ENCODE measurements around the gene SCAF11. TPM values are rescaled to one million over a fixed set of nuclear protein-coding genes. Genes with fewer than 3 reads are reported as not detected.
"Not testable (repeated sequence)": the region's sequence is repeated elsewhere in the genome, so short reads cannot be mapped to it uniquely, and the experiment has no call there.

SCAF11 gene
- 100 to 1,000 TPM; 134 to 140 TPM for total RNA-seq

GRCh38 chr12:45990468-45991283, at the start of gene SCAF11:
Gene SCAF11 (minus strand): TSS chr12:45990574. CDS start chr12:45964167, 26,407 bp downstream.
- Mint-ChIP-seq H3K27ac (peak within 1 kb of the TSS; percentile 98), H3K4me1 (peaks cover 38% of the 10 kb centered on the region), H3K9me3 (peaks cover 2% of the 10 kb centered on the region), H3K4me3 (peak within 1 kb of the TSS; percentile 91), H3K36me3 (ENCODE audit: low read depth) (peaks cover 27% of the 10 kb centered on the region), H3K27me3 (no peaks in the 10 kb centered on the region)
- ChIA-PET CTCF (interaction anchor here (0.6 to 1.9 kb wide), 17 partner anchors 8 to 1211 kb away, joined by 3 to 13 read pairs (median 3); partner anchors contain the start of gene ARID2), POLR2A (interaction anchor here (0.6 kb wide), 1 partner anchor 66 kb away, joined by 3 read pairs; no protein-coding TSS in a partner anchor)
- peak; percentile 100 for DNase-seq

GRCh38 chr12:46037066-46037465, 46.7 kb upstream of the SCAF11 start:
- H3K9me3 Mint-ChIP-seq; H3K27me3 Mint-ChIP-seq; POLR2A ChIA-PET; CTCF ChIA-PET; H3K36me3 Mint-ChIP-seq (ENCODE audit: low read depth); H3K4me3 Mint-ChIP-seq; H3K4me1 Mint-ChIP-seq; DNase-seq; H3K27ac Mint-ChIP-seq: not testable (repeated sequence)

- ChIA-PET CTCF (no interaction called here), POLR2A (no interaction called here)
- no peak for DNase-seq
- Mint-ChIP-seq H3K9me3 (peaks cover 17% of the 10 kb centered on the region), H3K36me3 (ENCODE audit: low read depth) (no peaks in the 10 kb centered on the region), H3K4me1 (no peaks in the 10 kb centered on the region), H3K4me3 (no peak overlapping the region), H3K27me3 (peaks cover 14% of the 10 kb centered on the region), H3K27ac (no peak overlapping the region)
Measured at GRCh38 chr12:46027172-46027571, 36.8 kb upstream of the SCAF11 start.

- Mint-ChIP-seq H3K27ac (no peak overlapping the region), H3K27me3 (peaks cover 31% of the 10 kb centered on the region), H3K4me1 (no peaks in the 10 kb centered on the region), H3K4me3 (no peak overlapping the region), H3K9me3 (peaks cover 20% of the 10 kb centered on the region), H3K36me3 (ENCODE audit: low read depth) (no peaks in the 10 kb centered on the region)
- ChIA-PET POLR2A (no interaction called here), CTCF (no interaction called here)
- no peak for DNase-seq
Measured at GRCh38 chr12:46024099-46024498, 33.7 kb upstream of the SCAF11 start.

- no peak overlapping the region for H3K27ac Mint-ChIP-seq
- H3K36me3 Mint-ChIP-seq (ENCODE audit: low read depth), result no peaks in the 10 kb centered on the region
- DNase-seq, result no peak
- CTCF ChIA-PET, result no interaction called here
- peaks cover 7% of the 10 kb centered on the region for H3K9me3 Mint-ChIP-seq
- no peak overlapping the region for H3K4me3 Mint-ChIP-seq
- no peaks in the 10 kb centered on the region for H3K4me1 Mint-ChIP-seq
- POLR2A ChIA-PET, result no interaction called here
- H3K27me3 Mint-ChIP-seq, result peaks cover 19% of the 10 kb centered on the region
Measured at GRCh38 chr12:46020768-46021167, 30.4 kb upstream of the SCAF11 start.

GRCh38 chr12:46018712-46019111, 28.3 kb upstream of the SCAF11 start:
- H3K4me1 Mint-ChIP-seq; DNase-seq; H3K4me3 Mint-ChIP-seq; CTCF ChIA-PET; H3K36me3 Mint-ChIP-seq (ENCODE audit: low read depth); H3K27ac Mint-ChIP-seq; H3K9me3 Mint-ChIP-seq: not testable (repeated sequence)
- peaks cover 19% of the 10 kb centered on the region for H3K27me3 Mint-ChIP-seq
- POLR2A ChIA-PET, result interaction anchor here (0.7 kb wide), 1 partner anchor 198 kb away, joined by 3 read pairs; no protein-coding TSS in a partner anchor

- CTCF ChIA-PET; H3K36me3 Mint-ChIP-seq (ENCODE audit: low read depth); H3K4me1 Mint-ChIP-seq; H3K4me3 Mint-ChIP-seq; DNase-seq; H3K27ac Mint-ChIP-seq; H3K9me3 Mint-ChIP-seq: not testable (repeated sequence)
- POLR2A ChIA-PET, result interaction anchor here (0.7 kb wide), 1 partner anchor 197 kb away, joined by 3 read pairs; no protein-coding TSS in a partner anchor
- H3K27me3 Mint-ChIP-seq, result peaks cover 19% of the 10 kb centered on the region
Measured at GRCh38 chr12:46017866-46018375, 27.5 kb upstream of the SCAF11 start.

GRCh38 chr12:46005823-46006222, 15.4 kb upstream of the SCAF11 start:
- Mint-ChIP-seq H3K4me1 (no peaks in the 10 kb centered on the region), H3K36me3 (ENCODE audit: low read depth) (no peaks in the 10 kb centered on the region), H3K4me3 (no peak overlapping the region), H3K27ac (no peak overlapping the region), H3K9me3 (no peaks in the 10 kb centered on the region), H3K27me3 (peaks cover 5% of the 10 kb centered on the region)
- no peak for DNase-seq
- ChIA-PET CTCF (interaction anchor here (0.6 to 1.9 kb wide), 2 partner anchors 11 to 238 kb away, joined by 3 to 4 read pairs; no protein-coding TSS in a partner anchor), POLR2A (no interaction called here)

GRCh38 chr12:46005151-46005797, 14.9 kb upstream of the SCAF11 start:
- H3K4me3 Mint-ChIP-seq, result no peak overlapping the region
- no peak for DNase-seq
- ChIA-PET POLR2A (interaction anchor here (0.5 kb wide), 1 partner anchor 725 kb away, joined by 3 read pairs; no protein-coding TSS in a partner anchor), CTCF (no interaction called here)
- no peaks in the 10 kb centered on the region for H3K4me1 Mint-ChIP-seq
- H3K27me3 Mint-ChIP-seq, result peaks cover 1% of the 10 kb centered on the region
- H3K9me3 Mint-ChIP-seq, result no peaks in the 10 kb centered on the region
- no peak overlapping the region for H3K27ac Mint-ChIP-seq
- no peaks in the 10 kb centered on the region for H3K36me3 Mint-ChIP-seq (ENCODE audit: low read depth)

GRCh38 chr12:46004715-46005114, 14.3 kb upstream of the SCAF11 start:
- CTCF ChIA-PET, result no interaction called here
- POLR2A ChIA-PET, result no interaction called here

GRCh38 chr12:46000076-46000475, 9.7 kb upstream of the SCAF11 start:
- H3K36me3 Mint-ChIP-seq (ENCODE audit: low read depth); H3K4me1 Mint-ChIP-seq; H3K4me3 Mint-ChIP-seq; POLR2A ChIA-PET; H3K9me3 Mint-ChIP-seq; DNase-seq; H3K27me3 Mint-ChIP-seq; CTCF ChIA-PET; H3K27ac Mint-ChIP-seq: not testable (repeated sequence)

More at GRCh38 chr12:46004715-46005114, 14.3 kb upstream of the SCAF11 start:
- Mint-ChIP-seq H3K36me3 (ENCODE audit: low read depth) (no peaks in the 10 kb centered on the region), H3K4me3 (no peak overlapping the region), H3K27me3 (peaks cover 1% of the 10 kb centered on the region), H3K27ac (no peak overlapping the region), H3K4me1 (no peaks in the 10 kb centered on the region), H3K9me3 (no peaks in the 10 kb centered on the region)
- DNase-seq, result no peak

GRCh38 chr12:45994736-45995135, 4.4 kb upstream of the SCAF11 start:
- Mint-ChIP-seq H3K36me3 (ENCODE audit: low read depth) (peaks cover 2% of the 10 kb centered on the region), H3K27me3 (peaks cover 3% of the 10 kb centered on the region), H3K4me1 (peaks cover 7% of the 10 kb centered on the region), H3K9me3 (no peaks in the 10 kb centered on the region), H3K4me3 (no peak overlapping the region), H3K27ac (no peak overlapping the region)
- DNase-seq, result no peak
- ChIA-PET POLR2A (no interaction called here), CTCF (interaction anchor here (1.0 to 1.5 kb wide), 2 partner anchors 12 to 799 kb away, joined by 3 to 4 read pairs; no protein-coding TSS in a partner anchor)

All from activated CD4-positive, alpha-beta T cell treated with anti-CD3 and anti-CD28 coated beads, Interleukin-2, amount 10 ng/mL, durations not matched to agents 7 days and 5 days (primary cell).